Measurements from ENCODE around the gene ANAPC16.
"Not testable (repeated sequence)": the region's sequence is repeated elsewhere in the genome, so short reads cannot be mapped to it uniquely, and the experiment has no call there.

ANAPC16 gene

DNA sequence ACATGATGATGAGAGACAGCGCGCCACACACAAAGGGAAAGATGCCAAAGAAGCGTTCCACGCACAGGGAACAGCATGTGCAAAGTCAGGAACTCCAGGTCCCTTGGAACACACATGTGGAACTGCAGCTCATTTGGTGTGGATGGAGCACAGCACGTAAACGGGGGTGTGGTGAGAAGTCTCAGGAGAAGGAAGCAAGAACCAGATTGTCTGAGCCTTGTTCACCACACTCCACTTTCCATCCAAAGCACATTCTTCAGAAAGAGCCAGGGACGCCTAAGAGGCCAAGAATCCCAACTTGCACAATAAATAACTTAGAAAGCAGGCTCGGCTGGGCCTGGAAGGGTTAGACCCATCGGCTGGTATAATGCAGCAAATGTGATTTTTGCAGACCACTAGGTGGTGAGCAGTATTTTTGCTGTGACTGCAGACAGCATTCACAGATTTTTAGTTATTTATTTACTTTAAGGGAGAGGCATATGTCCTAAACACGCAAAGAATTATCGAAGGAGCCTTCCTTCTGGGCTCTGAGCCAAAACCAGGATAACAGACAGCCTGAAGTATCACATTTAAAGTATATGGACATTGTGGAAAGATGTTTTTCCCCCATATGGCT lies 28.1 kb downstream of the ANAPC16 start:
- DNase-seq (ENCODE audit: low spot score) = no peak

DNA sequence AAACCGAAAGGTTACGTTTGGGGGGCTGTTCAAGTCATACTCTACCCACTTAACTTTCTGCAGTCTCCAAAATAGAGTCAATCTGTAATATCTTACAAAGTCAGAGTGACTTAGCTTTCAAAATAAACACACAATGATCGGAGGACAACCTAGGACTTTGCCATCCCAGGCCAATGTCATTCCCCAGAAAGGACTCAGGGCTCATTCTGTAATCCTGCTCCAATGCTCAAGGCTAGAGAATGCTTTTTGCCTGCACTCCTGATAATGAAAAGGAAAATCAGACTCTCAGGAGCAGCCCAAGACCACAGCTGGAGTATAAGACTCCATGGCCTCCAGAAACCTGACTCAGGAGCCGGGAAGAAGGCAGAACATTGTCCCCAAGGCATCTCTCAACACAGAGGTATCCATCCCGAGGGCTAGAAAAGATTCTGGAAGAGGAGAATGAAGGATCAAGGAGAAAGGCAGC lies 28.8 kb downstream of the ANAPC16 start:
- DNase-seq (ENCODE audit: low spot score) = no peak

DNA sequence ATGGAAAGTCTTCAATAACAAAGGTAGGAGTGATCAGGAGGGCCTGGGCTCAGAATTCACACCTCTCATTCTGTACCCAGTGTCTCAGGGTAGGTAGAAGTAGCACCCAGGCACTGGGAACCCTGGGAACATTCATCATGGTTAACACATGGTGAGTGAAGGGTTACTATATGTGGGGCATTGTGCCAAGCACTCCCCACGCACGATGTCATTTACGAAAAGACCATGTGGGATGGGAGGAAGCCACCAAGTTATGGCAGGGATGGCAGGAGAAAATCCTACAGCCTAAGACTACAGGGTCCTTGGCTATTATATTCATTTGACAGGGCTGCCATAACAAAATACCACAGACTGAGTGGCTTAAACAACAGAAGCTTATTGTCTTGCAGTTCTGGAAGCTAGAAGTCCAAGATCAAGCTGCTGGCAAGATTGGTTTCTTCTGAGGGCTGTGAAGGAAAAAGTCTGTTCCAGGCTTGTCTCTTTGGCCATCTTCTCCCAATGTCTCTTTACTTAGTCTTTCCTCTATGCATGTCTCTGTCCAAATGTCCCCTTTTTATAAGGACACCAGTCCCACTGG lies 30.2 kb downstream of the ANAPC16 start:
- DNase-seq (ENCODE audit: low spot score) = no peak

DNA sequence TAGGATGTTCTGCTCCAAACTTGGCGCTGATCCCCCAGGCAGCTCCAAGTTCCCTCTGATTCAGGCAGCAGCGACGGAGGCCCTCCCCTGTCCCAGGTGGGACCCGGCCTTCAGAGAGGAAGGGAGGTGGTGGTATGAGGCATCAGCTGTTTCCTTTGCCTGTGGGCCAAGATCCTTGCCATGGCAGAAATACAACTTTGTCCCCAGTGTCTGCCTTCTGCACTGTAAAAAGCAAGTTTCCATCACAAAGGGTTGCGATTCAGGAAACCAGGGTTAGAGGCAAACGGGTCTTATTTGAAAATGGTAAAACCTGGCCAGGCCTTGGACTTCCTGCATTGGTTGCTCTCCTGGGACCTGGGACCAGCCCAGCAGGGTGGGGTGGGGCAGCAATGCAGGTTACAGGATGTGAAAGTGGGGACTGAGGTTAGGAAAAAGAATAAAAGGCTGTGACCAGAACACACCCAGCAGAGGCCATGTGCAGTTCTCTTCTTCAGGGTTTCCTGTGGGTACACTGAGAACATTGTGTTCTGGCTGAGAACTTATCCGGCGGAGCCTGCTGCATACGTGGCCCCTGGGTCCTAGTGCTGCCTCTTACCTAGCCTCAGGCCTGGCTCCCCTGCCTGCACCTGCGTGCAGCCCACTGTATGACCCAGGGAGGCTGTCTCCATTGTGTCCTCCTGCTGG lies 32.8 kb downstream of the ANAPC16 start:
- no peak for DNase-seq (ENCODE audit: low spot score)

DNA sequence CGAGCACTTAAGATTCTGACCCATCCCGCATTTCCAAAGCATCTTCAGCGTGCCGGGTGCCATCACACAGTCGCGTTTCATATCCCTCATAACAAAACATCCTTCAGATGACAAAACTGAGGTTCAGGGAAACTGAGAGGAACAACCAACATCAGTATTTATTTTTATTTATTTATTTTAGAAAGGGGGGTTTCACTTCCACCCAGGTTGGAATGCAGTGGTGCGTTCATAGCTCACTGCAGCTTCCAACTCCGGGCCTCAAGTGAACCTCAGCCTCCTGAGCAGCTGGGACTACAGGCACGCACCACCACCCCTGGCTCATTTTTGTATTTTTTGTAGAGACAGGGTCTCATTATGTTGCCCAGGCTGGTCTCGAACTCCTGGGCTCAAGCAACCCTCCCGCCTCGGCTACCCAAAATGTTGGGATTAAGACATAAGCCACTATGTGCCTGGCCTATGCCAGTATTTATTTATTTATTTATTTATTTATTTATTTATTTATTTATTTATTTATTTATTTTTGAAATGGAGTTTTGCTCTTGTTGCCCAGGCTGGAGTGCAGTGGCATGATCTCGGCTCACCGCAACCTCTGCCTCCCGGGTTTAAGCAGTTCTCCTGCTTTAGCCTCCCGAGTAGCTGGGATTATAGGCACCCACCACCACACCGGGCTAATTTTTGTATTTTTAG lies 33.5 kb downstream of the ANAPC16 start:
- DNase-seq (ENCODE audit: low spot score) = not testable (repeated sequence)

DNA sequence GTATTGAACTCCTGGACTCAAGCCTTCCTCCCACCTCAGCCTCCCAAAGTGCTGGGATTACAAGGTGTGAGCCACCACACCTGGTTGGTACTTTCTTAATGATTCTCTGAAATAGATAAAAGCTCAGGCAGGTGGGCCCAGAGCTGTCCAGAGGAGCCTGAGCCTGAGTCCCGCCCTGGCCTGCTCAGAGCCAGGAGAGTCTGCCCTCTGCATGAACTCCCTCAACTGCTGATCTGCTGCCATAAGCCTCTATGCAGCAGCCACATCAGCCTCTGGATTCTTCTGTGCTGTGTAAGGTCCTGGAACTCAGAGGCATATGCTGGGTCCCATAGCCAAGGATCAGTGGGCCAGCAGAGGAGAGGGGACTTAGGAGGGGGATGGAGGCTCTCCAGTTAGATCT lies 34.9 kb downstream of the ANAPC16 start:
- no peak for DNase-seq (ENCODE audit: low spot score)

DNA sequence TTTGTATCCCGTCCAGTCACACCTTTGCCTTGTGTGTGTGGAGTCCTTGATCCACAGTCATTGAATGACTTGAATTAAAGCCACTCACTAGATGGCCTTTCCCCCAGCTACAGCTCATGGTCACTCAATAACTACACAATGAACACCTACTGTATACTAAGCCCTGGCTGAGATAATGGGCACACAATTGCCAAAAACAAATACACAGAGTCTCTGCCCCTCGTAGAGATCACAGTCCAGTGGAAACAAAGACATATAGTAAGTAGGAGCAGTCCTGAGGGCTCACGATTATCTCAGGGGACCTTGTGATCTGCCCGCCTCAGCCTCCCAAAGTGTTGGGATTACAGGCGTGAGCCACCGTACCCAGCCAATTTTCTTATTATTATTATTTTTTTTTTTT lies 35.8 kb downstream of the ANAPC16 start:
- no peak for DNase-seq (ENCODE audit: low spot score)

DNA sequence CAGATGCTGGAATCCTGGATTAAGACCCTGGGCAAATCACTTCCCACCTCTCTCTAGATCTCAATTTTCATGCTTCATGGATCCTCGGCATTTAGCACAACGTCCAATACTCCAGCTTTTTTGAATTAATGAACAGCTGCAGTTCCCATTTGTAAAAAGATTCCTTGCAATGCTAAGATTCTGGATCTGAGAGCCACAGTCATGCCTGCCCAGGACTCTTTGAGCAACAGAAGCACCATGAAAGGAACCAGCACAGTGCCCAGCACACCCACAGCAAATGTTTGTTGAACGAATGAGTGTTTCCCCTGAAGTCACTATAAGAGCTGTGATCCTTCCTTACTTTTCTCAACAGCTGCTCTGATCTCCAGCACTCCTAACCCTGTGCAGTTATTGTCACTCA lies 37.2 kb downstream of the ANAPC16 start:
- DNase-seq (ENCODE audit: low spot score) = no peak

DNA sequence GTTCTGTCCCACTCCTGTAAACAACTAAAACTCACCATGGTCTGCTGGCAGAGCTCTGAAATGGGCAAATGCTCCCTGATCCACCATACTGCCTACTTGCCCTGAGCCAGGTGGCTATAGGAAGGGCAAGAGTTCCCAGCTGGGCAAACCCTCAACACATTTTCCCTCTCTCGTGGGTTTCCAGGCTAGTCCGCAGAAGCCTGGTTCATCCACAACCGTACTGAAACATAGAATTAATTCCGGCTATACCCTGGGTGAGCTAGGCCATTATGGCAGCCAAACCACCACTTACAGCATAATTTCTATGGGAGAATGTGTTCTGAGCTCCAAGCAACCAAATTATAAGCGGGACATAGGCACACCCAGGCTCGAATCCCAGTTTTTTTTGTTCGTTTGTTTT lies 37.8 kb downstream of the ANAPC16 start:
- no peak for DNase-seq (ENCODE audit: low spot score)

DNA sequence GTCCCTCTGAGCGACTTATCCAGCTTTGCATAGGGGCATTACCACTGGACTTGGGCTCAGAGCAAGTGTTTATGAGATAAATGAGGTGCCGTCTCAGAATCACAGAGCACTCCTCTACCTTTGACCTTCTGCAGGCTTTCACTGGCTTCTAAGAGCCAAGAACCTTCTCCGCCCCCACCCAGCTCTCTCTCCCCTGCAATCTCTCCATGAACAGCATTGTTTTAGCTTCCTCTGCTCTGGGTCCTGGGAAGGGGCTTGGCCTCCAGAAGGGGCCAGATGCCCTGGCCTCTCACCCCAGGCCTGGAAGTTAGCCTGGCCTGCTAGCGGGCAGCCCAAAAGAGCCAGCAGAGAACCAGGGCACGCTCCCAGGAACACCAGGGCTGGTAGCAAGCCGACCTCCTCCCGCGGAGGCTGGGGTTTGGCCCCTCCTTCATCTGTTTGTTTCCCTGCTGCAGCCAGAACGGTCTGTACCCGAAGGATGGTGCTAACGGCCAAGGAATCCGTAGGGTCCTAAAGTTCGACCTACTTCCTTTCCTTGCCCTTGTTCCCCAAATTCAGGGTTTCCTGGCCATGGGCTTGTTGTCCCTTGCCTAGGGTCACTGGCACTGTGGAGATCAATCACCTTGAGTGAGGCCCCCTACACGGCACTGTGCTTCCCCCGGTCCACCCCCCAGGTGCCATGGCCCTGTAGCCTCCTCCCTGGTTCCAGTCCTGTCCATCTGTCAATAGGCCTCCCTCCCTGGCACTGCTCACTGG lies 39.2 kb downstream of the ANAPC16 start:
- DNase-seq (ENCODE audit: low spot score) = no peak

DNA sequence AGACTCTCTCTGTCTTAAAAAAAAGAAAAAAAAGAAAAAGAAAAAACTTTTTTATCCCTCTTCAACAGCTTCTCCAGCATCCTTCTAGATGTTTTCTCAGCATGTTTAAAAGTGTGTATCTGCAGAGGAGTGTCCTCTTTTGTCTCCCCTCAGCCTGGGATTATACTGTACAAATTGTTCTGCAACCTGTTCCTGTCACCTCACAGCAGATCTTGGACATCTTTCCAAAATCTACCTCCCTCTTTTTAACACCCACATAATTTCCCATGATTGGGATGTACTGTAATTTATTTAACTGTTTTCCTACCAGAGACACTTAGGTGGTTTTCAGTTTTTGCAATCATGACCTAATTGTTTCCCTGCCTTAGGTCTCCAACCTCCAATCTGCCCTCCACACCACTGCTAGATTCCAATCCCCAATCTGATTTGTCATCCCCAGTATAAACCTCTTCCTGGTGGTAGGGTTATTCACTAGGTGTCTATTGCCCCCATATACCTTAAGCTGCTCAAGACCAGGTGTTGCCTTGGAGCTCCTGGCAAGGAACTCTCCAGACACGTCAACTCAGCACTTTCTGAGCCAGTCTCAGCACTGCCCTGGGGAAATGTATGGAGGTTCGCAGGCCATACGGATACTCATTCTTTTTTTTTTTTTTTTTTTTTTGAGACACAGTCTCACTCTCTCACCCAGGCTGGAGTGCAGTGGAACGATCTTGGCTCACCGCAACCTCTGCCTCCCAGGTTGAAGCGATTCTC lies 40.3 kb downstream of the ANAPC16 start:
- no peak for DNase-seq (ENCODE audit: low spot score)

DNA sequence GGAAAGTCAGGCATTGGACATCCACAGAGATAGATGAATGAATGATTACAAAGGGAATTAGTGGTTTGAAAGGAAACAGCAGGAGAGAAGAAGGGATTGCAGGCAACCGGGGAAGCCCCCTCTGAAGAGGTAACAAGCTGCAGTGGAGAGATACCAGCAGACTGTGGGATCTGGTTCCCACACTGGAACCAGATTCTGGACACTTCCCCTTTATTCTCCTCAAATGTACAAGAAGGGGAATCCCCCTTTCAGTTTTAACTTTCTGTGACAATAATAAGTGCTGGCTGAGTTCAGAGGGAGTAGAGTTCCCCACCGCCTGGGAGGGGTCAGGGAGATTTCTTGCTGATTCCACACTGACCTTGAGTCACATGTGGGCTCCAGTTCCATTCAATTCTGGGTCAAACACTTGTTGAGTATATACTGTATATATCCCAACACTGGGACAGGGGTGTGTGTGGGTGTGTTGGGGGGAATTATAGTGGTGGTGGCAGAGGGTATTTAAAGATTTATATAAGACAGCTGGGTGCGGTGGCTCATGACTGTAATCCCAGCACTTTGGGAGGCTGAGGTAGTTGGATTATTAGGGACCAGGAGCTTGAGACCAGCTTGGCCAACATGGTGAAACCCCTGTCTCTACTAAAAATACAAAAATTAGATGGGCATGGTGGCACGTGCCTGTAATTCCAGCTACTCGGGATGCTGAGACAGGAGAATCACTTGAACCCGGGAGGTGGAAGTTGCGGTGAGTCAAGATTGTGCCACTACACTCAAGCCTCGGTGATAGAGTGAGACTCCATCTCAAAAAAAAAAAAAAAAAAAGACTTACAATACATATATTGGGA lies 41.5 kb downstream of the ANAPC16 start:
- no peak for DNase-seq (ENCODE audit: low spot score)

DNA sequence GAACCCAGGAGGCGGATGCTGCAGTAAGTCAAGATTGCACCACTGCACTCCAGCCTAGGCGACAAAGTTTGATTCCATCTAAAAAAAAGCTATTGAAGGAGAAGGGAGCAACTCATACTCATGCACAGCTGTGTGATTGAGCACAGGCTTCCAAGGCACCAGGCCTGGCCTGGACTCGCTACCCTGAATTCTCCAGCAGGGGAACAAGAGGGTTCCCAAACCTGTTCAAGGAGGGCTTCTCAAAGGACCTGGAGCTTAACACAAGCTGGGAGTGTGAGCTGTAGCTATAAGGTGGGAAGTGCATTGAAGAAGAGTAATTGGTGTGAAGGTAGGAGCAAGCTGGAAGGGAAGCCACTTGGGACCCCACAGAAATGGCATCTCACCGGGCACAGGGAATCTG lies 42.8 kb downstream of the ANAPC16 start:
- DNase-seq (ENCODE audit: low spot score) = peak; percentile 45

DNA sequence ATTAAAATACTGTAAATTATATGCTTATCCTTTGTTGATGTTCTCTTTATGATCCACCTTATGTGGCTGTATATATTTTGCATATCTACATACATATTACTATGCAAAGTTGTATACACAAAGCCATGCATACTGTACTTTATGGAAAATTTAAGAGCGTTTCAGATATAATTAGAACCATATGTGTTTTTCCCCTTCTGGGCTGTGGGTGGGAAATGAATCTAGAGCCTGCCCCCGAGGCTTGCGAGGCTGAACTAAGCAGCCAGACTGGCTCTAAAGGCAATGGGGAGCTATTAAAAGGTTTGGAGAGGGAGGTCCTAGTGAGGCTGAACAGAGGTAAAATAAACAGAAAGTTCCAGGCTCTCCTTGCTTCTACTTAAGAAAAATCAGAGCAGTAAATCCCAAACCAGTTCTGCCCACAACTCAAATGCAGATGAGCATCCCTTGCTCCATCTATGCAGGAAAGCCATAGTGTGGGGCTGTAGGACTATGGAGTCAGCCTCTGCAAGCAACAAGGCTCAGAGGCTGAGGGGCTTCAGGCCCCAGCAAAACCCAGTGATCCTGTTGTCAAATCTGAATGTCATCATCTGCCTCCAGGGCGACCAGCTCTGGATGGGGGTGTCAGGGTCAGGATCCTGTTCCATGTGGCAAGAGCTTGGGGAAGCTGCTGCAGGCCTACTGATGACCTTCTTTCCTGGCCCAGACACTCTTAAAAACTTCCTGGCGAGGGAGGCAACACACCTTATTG lies 43.9 kb downstream of the ANAPC16 start:
- DNase-seq (ENCODE audit: low spot score) = no peak

DNA sequence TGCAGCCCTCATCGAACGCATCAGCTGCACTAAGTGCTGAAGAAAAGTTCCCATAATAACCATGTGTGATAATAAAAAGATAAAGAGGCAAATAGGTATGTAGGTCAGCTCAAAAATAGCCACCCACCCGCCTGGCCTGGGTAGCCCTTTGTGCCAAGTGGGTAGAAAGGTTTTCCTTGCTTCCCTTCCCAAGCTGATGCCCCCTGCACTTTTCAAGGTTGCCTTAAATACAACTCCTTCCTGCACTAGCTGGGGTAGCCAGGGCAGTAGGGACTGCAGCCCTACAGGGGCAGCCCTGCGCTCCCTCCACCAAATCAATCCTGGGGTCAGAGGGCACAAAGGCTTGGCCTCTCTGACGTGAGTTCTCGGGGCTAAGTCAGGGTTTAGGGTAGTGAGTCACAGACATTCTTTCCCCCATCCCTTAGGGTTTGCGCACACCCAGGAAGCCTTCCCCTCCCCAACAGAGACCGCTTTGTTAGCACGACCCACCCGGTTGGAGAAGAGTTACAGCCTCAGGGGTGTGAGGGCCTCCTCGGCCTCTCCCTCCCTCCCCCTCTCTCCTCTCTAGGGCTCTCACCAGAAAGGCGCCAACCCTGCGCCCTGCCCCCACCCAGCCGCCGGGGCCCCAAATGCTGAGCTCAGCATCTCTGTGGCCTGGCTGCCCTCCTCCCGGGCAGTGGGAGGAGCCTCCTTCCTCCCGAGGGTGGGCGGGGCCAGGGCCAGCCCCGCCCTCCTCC lies 44.6 kb downstream of the ANAPC16 start:
- DNase-seq (ENCODE audit: low spot score) = peak; percentile 75

DNA sequence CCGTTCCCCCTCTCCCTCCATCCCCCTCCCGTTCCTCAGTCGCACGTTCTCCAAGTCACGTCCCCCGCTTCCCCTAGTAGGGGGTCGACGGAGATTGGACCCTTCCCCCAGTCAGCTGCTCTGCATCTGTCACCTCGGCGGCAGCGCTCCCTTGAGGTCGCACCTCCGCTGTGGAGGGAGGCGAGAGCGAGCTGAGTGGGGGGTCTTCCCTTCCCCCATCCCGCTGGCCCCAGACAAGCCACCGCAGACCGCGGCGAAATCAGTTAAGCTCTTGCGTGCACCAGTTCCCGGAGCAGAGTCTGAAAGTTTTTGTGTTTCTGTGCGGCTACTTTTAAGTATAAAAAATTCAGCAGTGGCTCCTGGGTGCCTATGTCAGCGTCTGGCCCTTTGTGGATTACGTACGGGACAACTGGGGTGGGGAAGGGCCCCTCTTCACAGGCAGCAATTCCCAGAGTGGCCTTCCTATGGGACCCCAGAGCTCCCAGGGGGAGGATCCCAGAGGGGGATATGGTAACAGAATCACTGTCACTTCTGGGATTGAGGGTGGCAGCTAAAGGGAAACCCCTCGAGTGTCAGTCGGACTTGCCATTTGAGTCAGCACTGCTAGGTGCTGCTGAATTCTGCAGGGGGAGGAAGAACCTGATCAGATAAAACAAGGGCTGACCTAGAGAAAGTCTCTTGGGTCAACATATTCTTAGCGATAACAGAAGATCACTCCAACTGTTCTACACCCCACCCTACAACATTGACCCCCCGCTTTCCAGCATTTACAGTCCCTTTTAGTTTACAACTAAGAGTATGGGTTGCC lies 45.4 kb downstream of the ANAPC16 start:
- DNase-seq (ENCODE audit: low spot score) = peak; percentile 46

DNA sequence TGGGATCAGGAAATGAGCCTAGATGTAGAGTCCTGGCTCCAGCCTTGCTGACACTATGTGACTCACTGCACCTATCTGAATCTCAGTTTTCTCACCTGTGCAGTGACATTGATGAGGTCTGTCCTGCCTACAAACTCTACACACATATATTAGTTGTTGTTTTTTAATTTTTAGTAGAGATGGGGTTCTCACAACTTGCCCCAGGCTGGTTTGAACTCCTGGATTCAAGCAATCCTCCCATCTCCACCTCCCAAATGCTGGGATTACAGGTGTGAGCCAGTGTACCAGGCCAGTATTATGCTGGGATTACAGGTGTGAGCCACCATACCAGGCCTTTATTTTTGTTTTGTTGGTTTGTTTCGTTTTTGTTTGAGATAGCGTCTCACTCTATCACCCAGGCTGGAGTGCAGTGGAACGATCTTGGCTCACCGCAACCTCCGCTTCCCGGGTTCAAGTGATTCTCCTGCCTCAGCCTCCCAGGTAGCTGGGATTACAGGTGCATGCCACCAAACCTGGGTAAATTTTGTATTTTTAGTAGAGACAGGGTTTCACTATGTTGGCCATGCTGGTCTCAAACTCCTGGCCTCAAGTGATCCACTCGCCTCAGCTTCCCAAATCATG lies 46.1 kb downstream of the ANAPC16 start:
- DNase-seq (ENCODE audit: low spot score) = no peak

Data from RKO (cell line).